KG1 (cell line): Measurements from ENCODE around the gene SCAI.
"Not testable (repeated sequence)": the region's sequence is repeated elsewhere in the genome, so short reads cannot be mapped to it uniquely, and the experiment has no call there.

Source experiments
- DNase-seq: peaks from one replicate; lab custom pipeline; 2025; lab: John Stamatoyannopoulos, UW

The SCAI gene

DNA sequence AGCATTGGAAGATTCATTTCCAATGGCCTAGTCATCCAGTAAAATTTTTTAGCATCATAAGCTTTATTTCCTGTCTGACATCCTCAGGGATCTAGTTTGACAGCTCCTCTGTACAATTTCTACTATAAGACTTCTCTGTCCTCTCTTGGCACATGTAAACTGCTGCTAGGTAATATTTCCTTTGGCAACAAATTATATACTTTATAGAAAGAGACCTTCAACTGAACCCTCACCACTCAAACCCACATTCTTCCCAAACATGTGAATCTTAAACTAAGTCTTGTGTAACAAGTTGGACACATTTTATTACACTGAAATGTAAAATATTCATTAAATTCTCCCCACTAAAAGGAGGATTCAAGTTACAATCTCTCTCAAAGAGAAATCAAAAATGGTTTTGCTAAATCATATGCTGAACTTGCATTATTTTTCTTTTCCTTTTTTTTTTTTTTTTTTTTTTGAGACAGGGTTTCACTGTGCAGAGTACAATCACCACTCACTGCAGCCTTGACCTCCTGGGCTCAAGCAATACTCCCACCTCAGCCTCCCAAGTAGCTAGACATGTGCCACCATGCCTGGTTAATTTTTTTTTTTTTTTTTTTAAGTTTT lies 36.9 kb downstream of the SCAI start:
- no peak for DNase-seq

DNA sequence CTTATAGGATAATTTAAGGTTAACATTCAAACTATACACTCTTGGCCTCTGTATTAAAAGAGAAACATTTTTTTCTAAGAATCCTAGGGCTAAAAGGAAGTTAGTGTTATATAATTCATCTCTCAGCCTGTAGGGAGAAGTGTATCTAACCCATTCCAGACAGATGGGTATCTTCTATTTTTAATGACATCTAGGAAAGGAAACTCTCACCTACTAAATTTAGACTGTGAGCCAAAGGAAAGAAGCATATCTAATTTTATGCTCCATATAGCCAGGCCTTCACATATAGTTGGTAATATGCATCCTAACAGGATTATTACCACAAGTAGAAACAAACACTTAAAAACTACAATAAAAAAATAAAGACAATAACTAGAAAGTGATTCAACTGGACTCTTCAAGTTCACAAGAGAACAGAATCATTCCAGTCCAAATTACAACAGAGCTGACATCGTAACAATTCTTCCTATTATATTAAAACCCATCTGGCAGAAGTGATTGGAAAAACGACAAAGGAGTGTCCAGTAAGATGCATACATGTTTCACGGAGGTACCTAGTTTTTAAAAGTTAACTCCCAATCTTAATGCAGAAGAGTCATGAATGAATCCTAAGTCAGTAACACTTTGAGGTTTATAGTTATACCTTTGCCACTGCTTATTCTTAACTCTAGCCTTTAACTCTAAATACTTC lies 39.4 kb downstream of the SCAI start:
- no peak for DNase-seq

DNA sequence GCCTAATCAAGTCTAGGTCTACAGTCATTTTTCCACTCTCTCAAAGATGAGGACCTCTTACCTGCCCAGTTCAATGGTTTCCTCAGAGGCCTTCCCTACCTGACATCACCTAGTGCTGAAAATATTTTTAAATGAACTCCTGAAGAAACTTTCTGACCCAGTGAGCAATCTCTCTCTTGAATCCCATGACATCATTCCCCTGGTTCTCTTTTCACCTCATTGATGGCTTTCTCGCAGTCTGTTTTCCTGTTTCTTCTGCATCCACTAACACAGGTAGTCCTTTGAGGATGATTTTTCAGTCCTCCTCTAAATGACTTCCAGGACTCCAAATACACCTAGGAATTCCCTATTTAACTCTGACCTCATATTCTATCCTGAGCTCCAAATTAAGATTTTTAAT lies 40.3 kb downstream of the SCAI start:
- DNase-seq, result no peak

DNA sequence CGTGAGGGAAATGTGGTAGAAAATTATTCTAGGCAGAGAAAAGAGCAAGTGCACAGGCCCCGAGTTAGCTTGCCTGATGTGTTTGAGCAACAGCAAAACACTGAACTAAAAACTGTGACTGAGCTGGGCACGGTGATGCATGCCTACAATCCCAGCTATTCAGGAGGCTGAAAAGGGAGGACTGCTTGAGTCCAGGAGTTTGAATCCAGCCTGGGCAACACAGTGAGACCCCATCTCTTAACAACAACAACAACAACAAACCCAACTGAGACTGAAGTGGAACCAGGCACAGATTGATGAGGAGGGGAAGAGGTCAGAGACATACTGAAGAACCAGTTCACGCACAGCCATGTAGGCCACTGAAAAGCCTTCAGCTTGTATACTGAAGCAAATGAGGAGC lies 42.5 kb downstream of the SCAI start:
- no peak for DNase-seq

DNA sequence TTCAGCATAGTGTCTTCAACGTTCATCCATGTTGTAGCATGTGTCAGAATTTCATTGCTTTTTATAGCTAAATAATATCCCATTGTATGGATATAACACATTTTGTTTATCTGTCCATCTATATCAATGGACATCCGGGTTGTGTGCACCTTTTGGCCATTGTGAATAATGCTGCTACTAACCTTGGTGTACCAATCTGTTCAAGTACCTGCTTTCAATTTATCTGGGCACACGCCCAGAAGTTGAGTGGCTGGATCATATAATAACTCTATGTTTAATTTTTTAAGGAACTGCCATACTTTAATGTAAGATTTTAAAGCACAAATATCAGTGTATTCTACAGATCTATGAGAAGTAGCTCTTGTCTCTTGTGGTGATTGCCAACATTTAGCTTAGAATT lies 43.5 kb downstream of the SCAI start:
- no peak for DNase-seq

DNA sequence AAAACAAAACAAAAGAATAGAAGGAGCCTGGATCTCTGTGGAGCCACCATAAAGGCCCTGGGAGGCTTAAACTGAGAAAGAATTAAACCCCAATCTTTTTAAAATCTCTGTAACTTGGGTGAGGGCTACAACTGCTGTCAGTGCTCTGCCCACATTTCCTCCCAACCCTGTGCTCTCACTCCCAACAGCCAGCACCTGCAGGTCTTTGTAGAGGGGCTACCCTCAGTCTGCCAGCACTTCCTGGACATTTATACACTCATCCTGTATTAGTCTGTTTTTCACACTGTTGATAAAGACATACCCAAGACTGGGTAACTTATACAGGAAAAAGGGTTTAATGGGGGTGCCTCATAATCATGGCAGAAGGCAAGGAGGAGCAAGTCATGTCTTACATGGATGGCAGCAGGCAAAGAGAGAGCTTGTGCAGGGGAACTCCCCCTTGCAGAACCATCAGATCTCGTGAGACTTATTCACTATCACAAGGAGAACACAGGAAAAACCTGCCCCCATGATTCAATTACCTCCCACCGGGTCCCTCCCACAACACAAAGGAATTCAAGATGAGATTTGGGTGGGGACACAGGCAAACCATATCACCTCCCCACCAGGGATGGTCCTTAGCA lies 47.4 kb downstream of the SCAI start:
- DNase-seq, result no peak

DNA sequence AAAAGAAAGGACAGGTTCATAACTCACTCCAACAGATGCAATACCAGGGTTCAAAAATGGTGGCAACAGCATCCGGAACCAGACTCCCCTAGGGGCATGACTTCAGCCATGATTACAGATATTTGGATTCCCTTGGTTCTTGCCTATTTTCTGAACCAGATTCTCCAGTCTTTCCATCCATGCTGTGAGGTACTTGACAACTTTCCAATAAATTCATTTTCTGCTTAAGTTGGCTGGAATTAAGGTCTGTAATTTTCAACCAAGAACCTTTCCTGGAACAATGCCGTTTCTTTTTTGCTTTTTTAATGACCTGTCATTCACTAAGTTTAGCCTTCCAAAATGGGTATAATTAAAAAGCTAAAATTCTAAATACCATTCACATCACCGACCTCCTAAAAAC lies 52.2 kb downstream of the SCAI start:
- no peak for DNase-seq

DNA sequence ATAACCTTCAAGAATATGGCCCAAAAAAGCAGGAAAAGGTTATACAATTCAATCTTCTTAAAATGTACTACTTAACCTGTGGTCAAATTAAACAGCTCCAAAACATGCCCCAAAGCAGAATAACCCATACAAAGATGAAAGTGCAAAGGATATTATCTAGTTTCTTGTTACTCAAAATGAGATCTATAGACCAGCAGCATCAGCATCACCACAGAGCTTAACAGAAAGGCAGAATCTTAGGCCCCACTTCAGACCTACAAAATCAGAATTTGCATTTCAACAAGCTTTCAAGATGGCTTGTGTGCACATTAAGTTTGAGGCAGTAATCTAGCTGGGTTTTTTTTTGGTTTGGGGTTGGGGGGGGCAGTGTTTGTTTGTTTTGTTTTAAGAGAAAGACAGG lies 54.0 kb downstream of the SCAI start:
- DNase-seq, result no peak

DNA sequence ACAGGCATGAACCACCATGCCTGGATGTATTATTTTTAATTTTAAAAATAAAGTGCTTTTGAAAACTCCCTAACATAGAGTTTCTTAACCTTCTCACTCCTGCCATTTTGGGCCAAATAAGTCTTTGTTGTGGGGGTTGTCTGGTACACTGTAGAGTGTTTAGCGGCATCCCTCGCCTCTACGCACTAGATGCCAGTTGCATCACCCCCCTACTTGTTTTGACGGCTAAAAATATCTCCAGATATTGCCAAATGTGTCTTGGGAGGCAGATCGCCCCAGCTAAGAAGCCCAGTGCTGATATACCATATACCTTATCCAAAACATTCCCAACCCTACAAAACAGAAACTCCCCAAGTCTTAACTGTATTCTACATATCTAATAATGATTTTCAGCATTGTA lies 54.6 kb downstream of the SCAI start:
- DNase-seq, result no peak

DNA sequence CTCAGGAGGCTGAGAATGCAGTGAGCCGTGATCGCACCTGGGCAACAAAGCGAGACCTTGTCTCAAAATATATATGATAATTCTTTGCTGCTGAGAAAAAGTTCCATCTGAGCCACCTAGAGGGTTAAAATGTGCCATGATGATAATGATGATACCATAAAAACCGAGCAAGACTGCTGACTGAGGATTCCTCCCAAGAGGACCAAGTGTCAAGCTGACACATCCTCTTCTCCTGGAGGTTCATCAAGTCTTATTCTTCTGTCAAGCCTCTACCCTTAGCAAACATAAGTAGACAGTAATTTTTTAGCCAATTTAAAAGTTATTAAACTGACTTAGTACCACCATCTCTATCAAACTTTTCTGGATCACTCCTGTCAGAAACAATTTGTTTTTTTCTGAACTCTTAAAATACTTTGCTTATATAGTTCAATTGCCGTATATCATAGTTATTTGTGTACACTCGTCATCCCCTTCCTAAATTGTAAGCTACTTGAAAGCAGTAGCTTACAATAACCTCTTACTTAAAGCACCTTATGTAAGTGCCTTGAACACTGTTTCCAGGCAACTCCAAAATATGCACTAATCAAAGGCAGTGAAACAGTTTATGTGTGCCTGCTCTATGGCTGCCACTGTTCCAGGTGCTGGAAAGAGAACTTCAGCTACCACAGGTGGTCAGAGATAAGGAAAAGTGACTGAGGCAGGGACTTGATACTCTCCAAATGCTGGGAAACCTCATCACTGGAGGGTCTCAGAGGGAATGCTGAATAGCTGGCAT lies 57.4 kb downstream of the SCAI start:
- DNase-seq, result no peak

DNA sequence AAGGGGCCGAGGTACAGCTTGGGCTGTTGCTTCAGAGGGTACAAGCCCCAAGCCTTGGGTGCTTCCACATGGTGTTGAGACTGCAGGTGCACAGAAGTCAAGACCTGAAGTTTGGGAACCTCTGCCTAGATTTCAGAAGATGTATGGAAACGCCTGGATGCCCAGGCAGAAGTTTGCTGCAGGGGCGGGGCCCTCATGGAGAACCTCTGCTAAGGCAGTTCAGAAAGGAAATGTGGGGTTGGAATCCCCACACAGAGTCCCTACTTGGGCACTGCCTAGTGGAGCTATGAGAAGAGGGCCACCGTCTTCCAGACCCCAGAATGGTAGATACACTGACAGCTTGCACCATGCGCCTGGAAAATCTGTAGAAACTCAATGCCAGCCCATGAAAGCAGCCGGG lies 61.1 kb downstream of the SCAI start:
- not testable (repeated sequence) for DNase-seq

DNA sequence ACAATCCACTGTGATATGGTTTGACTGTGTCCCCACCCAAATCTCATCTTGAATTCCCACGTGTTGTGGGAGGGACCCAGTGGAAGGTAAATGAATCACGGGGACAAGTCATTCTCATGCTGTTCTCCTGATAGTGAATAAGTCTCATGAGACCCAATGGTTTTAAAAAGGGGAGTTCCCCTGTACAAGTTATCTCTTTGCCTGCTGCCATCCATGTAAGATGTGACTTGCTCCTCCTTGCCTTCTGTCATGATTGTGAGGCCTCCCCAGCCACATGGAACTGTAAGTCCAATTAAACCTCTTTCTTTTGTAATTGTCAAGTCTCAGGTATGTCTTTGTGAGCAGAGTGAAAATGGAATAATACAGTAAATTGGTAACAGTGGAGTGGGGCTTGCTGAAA lies 62.5 kb downstream of the SCAI start:
- DNase-seq, result not testable (repeated sequence)

DNA sequence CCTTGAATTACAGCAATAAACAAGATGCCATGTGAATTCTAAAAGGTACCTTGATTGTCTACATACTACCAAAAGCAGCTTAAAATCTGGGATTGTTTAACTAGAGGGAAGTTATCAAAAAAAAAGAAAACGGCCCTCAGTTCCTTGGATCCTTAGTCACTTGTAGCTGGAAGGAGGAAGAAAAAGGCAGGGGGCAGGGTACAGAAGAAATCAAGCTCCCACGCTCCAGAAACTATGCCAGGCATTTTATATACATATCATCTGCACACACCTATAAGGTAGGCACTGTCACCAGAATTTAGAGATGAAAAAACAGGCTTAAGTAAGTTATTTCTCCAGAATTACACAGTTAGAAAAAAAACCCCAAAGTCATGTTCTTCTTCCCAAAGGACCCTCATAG lies 63.4 kb downstream of the SCAI start:
- no peak for DNase-seq

DNA sequence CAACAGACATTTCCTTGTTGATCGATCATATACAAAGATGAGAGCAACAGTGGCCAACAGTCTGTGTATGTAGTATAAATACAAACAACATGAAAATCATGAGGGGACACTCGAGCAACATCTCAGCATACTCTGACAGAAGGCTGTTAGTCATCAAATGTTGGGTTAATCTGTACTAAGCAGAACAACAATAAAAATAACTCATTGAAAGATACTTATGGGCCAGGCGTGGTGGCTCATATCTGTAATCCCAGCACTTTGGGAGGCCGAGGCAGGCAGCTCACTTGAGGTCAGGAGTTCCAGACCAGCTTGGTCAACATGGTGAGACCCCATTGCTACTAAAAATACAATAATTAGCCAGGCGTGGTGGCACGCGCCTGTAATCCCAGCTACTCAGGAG lies 67.3 kb downstream of the SCAI start:
- no peak for DNase-seq

DNA sequence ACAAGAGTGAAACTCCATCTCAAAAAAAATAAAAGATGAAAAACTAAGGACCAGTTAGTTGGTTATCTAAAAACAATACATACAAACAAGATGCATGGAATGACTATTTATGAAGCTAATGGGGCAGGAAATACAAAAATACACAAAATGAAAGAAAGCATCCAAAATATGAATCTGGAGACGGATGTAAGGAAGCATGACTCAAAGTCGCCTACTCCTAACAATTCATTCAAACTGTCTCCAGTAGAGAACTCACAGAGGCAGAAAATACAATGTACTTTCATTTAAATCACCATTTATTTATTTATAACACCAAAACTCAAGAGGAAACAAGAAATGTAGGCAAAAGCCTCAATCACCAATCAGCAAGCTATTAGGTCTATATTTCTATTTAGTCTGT lies 68.4 kb downstream of the SCAI start:
- DNase-seq, result no peak

DNA sequence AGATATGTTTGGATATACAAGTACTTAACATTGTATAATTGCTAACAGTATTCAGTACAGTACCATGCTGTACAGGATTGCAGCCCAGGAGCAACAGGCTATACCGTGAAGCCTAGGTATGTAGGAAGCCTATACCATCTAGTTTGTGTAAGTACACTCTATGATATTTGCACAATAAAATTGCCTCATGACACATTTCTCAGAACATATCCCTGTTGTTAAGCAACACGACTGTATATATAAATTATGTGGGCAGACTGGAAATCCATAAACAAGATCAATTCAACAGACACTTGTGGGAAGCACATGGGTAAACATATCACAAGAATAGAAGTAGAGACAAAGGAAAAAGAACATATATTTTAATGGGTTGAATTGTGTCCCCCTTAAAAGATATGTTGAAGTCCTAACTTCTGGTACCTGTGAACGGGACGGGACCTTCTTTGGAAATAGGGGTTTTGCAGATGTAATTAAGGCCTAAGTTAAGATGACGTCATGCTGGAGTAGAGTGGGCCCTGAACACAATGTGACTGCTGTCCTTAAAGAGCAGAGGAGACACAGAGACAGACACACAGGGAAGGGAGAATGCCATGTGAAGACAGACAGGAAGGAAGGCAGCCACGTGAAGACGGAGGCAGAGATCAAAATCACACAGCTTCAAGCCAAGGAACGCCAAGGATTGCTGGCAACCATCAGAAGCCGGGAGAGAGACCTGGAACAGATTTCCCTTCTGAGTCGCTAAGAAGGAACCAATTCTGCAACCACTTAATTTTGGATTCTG lies 76.3 kb downstream of the SCAI start:
- no peak for DNase-seq

DNA sequence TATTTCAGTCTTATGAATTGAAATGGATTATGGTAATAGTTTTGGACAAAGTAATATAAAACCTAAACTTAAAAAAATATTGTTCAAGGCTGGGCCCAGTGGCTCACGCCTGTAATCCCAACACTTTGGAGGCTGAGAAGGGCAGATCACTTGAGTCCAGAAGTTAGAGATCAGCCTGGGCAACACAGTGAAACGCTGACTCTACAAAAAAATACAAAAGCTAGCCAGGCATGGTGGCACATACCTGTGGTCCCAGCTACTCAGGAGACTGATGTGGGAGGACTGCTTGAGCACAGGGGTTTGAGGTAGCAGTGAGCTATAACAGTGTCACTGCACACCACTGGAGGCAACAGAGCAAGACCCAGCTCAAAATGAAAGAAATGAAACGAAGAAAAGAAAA lies 81.9 kb downstream of the SCAI start:
- DNase-seq, result no peak

DNA sequence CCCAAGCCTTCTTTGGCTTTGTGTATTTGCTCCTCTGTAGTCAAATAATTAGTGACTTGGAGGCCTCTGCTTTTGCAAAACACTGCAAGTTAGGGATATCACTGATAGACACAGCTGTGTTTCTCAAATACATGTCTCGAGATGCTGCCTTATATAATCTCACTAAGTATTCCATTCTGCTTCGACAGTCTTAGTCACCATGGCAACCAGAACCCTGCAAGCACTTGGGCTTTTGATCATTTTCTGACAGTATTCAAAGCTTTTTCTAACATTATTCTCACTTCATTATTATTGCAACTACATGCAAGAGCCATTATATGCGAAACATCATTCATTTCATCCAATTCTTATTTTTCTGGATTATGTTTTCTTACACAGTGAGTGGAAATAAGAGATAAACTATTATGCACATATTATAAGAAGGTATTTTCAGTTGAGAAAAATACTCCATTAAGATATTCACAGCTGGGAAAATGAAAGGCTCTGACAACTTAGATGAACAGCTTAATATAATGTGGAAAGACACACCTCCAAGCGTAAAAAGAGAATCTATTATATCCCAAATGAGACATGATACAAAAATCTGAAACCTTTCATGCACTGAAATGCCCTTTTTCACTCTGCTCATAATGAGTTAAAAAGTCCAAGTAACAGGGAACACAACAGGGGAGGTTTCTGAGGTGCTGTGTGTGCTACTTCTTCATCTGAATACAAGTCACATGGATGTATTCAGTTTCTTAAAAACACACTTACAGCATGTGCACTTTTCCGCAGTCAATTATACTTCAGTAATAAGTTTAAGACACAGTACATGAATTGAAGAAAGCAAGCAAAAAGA lies 93.9 kb downstream of the SCAI start:
- DNase-seq, result no peak

DNA sequence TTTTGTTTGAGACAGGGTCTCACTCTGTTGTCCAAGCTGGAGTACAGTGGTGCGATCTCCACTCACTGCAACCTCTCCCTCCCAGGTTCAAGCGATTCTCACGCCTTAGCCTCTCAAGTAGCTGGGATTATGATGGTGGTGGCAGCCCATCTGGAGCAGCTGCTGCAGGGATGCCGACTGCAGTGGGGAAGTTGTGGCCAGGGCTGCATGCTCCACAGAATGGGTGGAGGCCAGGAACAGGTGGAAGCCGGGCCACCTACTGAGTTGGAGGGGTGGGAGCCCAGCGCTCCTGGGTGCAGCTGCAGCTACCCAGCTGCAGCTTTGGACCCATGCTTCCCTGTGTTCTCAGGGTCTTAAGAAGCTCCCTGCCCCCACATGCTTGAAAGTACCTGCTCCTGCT lies 99.7 kb downstream of the SCAI start:
- no peak for DNase-seq

DNA sequence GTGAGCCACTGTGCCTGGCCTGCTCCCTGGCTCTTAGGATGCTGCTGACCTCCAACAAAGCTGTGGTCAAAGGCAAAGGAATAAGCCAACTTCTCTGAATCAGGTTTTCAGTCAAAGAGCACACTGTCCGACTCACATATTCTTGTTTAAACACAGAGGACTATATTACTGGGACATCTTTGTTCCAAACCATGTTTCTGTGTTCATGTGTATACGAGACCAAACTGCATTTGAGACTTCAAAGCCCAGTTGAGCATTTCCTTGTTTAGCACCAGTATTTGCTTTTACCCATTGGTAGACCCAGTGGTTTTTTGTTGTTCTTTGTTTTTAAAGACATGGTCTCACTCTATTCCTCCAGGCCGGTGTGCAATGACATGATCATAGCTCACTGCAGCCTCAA lies 100.2 kb downstream of the SCAI start:
- no peak for DNase-seq

DNA sequence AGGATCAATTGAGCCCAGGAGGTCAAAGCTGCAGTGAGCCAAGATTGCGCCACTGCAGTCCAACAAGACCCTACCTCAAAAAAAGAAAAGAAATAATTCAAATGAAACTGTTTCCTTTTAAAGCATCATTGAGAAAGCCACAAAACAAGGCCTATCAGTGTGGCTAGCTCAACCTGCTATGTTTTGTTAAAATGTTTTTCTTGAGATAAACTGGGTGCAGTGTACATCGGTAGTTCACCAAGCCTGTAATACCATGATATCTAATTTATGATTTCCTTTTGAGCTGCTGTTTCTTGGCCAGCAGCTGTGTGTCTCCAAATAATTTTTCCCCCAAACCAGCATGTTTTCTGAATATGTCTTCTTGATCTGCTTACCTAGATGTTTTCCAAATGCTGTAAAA lies 105.2 kb downstream of the SCAI start:
- DNase-seq, result no peak
